Spinal cord (tissue), 10 donors: ENCODE measurements around the gene GPRC5C. TPM values are rescaled to one million over a fixed set of nuclear protein-coding genes. Genes with fewer than 3 reads are reported as not detected.

Experiments
- DNase-seq, 6 donors: peaks; one replicate each; pipeline versions ENCODE4 v3.0.0 to v3.0.0-alpha.2; 2013 to 2015; ENCODE audit warnings: low spot score in 6 of 6, low read depth in 4 of 6
- H3K27ac ChIP-seq: one replicate; pipeline ENCODE4 v1.5.1; 2013; ENCODE audit warnings: low read depth, low read length, control low read depth
- H3K27me3 ChIP-seq: one replicate; pipeline ENCODE4 v1.6.1; 2013; ENCODE audit warnings: low read length; ENCODE audit not compliant: control insufficient read depth, insufficient read depth
- H3K36me3 ChIP-seq: one replicate; pipeline ENCODE4 v1.6.1; 2013; ENCODE audit warnings: low read length; ENCODE audit not compliant: control insufficient read depth, insufficient read depth
- H3K4me1 ChIP-seq: one replicate; pipeline ENCODE4 v1.6.1; 2013; ENCODE audit warnings: low read length; ENCODE audit not compliant: control insufficient read depth, insufficient read depth
- H3K4me3 ChIP-seq: one replicate; pipeline ENCODE4 v1.5.1; 2013; ENCODE audit warnings: low read depth, low read length, control low read depth
- H3K9me3 ChIP-seq: one replicate; pipeline ENCODE4 v1.6.1; 2013; ENCODE audit warnings: low read length; ENCODE audit not compliant: control insufficient read depth, insufficient read depth
- WGBS: methylation state at CpG from one replicate; pipeline ENCODE4 v1.1.5; 2013; ENCODE audit warnings: missing lambda C conversion rate; ENCODE audit not compliant: insufficient coverage; 5-methylcytosine and 5-hydroxymethylcytosine counted together
- polyA plus RNA-seq, 2 donors: library from polyadenylated mRNA; unstranded; fragments of 120-200 nt; gene quantifications; one replicate each; pipeline ENCODE4 v1.2.1, GENCODE V29; 2013; ENCODE audit not compliant: insufficient read length in 2 of 2
- total RNA-seq, 2 donors: library from RNA; depleted of rRNA in 1 of 2; stranded (reverse); fragments of 120-200 nt in 1 of 2; fragments of >200 nt in 1 of 2; gene quantifications; one replicate each; pipeline versions ENCODE4 v1.2.3 to v1.2.4, GENCODE V29; 2013 to 2014
- donor health status: healthy.

GPRC5C gene
- total and polyA plus RNA-seq, 4 donors, result 10.4 to 98.7 (median 17.7) TPM

GRCh38 chr17:74442670-74443515, 11.0 kb downstream of the GPRC5C start:
- peak in 1 of 6 donors; percentile 83 for DNase-seq
- H3K4me1 ChIP-seq, result peaks cover 39% of the 10 kb centered on the region
- no peaks in the 10 kb centered on the region for H3K27me3 ChIP-seq
- H3K27ac ChIP-seq, result peak overlapping the region; percentile 69
- no peaks in the 10 kb centered on the region for H3K9me3 ChIP-seq
- H3K4me3 ChIP-seq, result no peak overlapping the region
- WGBS, result 44% methylated on average over 23 of the region's 28 CpGs
- peaks cover 24% of the 10 kb centered on the region for H3K36me3 ChIP-seq

- peaks cover 39% of the 10 kb centered on the region for H3K4me1 ChIP-seq
- H3K36me3 ChIP-seq, result peaks cover 24% of the 10 kb centered on the region
- H3K9me3 ChIP-seq, result no peaks in the 10 kb centered on the region
- H3K27ac ChIP-seq, result peak overlapping the region; percentile 69
- no peaks in the 10 kb centered on the region for H3K27me3 ChIP-seq
- no peak overlapping the region for H3K4me3 ChIP-seq
- no peak for DNase-seq
- WGBS, result 87% methylated on average over 7 of the region's 8 CpGs
Measured at GRCh38 chr17:74443516-74444296, 11.8 kb downstream of the GPRC5C start.

GRCh38 chr17:74444406-74444805, 12.5 kb downstream of the GPRC5C start:
- Histone ChIP-seq H3K4me3 (no peak overlapping the region), H3K9me3 (no peaks in the 10 kb centered on the region), H3K27ac (no peak overlapping the region), H3K27me3 (no peaks in the 10 kb centered on the region), H3K4me1 (peaks cover 39% of the 10 kb centered on the region), H3K36me3 (peaks cover 25% of the 10 kb centered on the region)
- WGBS, result 49% methylated on average over 7 of the region's 12 CpGs
- DNase-seq, result no peak

- no peak for DNase-seq
- 88% methylated on average over 2 of the region's 7 CpGs for WGBS
Measured at GRCh38 chr17:74445158-74445557, 13.3 kb downstream of the GPRC5C start.

GRCh38 chr17:74446551-74447500, 14.9 kb downstream of the GPRC5C start:
- H3K4me1 ChIP-seq, result peaks cover 43% of the 10 kb centered on the region
- H3K9me3 ChIP-seq, result no peaks in the 10 kb centered on the region
- no peaks in the 10 kb centered on the region for H3K27me3 ChIP-seq
- WGBS, result 67% methylated on average over 21 of the region's 31 CpGs
- DNase-seq, result no peak
- H3K27ac ChIP-seq, result peak overlapping the region; percentile 40
- H3K4me3 ChIP-seq, result no peak overlapping the region
- peaks cover 19% of the 10 kb centered on the region for H3K36me3 ChIP-seq

More at GRCh38 chr17:74445158-74445557, 13.3 kb downstream of the GPRC5C start:
- Histone ChIP-seq H3K27me3 (no peaks in the 10 kb centered on the region), H3K4me3 (no peak overlapping the region), H3K4me1 (peaks cover 39% of the 10 kb centered on the region), H3K36me3 (peaks cover 23% of the 10 kb centered on the region), H3K9me3 (no peaks in the 10 kb centered on the region), H3K27ac (no peak overlapping the region)

- no peak for DNase-seq
- peaks cover 19% of the 10 kb centered on the region for H3K36me3 ChIP-seq
- H3K4me1 ChIP-seq, result peaks cover 48% of the 10 kb centered on the region
- WGBS, result 88% methylated on average over 11 of the region's 11 CpGs
- H3K9me3 ChIP-seq, result no peaks in the 10 kb centered on the region
- H3K4me3 ChIP-seq, result no peak overlapping the region
- no peak overlapping the region for H3K27ac ChIP-seq
- H3K27me3 ChIP-seq, result no peaks in the 10 kb centered on the region
Measured at GRCh38 chr17:74447628-74448159, 15.8 kb downstream of the GPRC5C start.

GRCh38 chr17:74448756-74449155, 16.9 kb downstream of the GPRC5C start:
- Histone ChIP-seq H3K27ac (peak overlapping the region; percentile 35), H3K4me1 (peaks cover 48% of the 10 kb centered on the region)

GRCh38 chr17:74449306-74449705, 17.4 kb downstream of the GPRC5C start:
- no peak overlapping the region for H3K4me3 ChIP-seq
- no peaks in the 10 kb centered on the region for H3K9me3 ChIP-seq
- DNase-seq, result no peak
- peaks cover 17% of the 10 kb centered on the region for H3K36me3 ChIP-seq
- 92% methylated on average over 11 of the region's 11 CpGs for WGBS
- peaks cover 45% of the 10 kb centered on the region for H3K4me1 ChIP-seq
- H3K27ac ChIP-seq, result peak overlapping the region; percentile 47
- no peaks in the 10 kb centered on the region for H3K27me3 ChIP-seq

More at GRCh38 chr17:74448756-74449155, 16.9 kb downstream of the GPRC5C start:
- DNase-seq, result no peak
- peaks cover 17% of the 10 kb centered on the region for H3K36me3 ChIP-seq
- H3K4me3 ChIP-seq, result no peak overlapping the region
- H3K9me3 ChIP-seq, result no peaks in the 10 kb centered on the region
- 69% methylated on average over 7 of the region's 8 CpGs for WGBS
- no peaks in the 10 kb centered on the region for H3K27me3 ChIP-seq

GRCh38 chr17:74449773-74450172, 17.9 kb downstream of the GPRC5C start:
- peaks cover 45% of the 10 kb centered on the region for H3K4me1 ChIP-seq
- no peak overlapping the region for H3K27ac ChIP-seq

More at GRCh38 chr17:74449773-74450172, 17.9 kb downstream of the GPRC5C start:
- Histone ChIP-seq H3K36me3 (peaks cover 17% of the 10 kb centered on the region), H3K4me3 (no peak overlapping the region), H3K9me3 (no peaks in the 10 kb centered on the region), H3K27me3 (no peaks in the 10 kb centered on the region)
- WGBS, result 88% methylated on average over 5 of the region's 5 CpGs
- DNase-seq, result no peak
